Kidney epithelial cell (primary cell): ENCODE measurements around the gene WDR37. TPM values are rescaled to one million over a fixed set of nuclear protein-coding genes. Genes with fewer than 3 reads are reported as not detected.
"Not testable (repeated sequence)": the region's sequence is repeated elsewhere in the genome, so short reads cannot be mapped to it uniquely, and the experiment has no call there.

ENCODE experiments used
- DNase-seq: peaks from one replicate; pipeline ENCODE4 v3.0.0-alpha.2; 2010; ENCODE audit warnings: low read depth
- H3K27me3 ChIP-seq: 2 replicates; pipeline ENCODE4 v1.6.0; 2011; ENCODE audit warnings: low read length; ENCODE audit not compliant: control insufficient read depth, insufficient read depth
- H3K36me3 ChIP-seq: 2 replicates; pipeline ENCODE4 v1.5.1; 2011; ENCODE audit warnings: low read length; ENCODE audit not compliant: control insufficient read depth, insufficient read depth
- H3K4me3 ChIP-seq: 2 replicates; pipeline ENCODE4 v1.5.1; 2011; ENCODE audit warnings: low read depth, mild to moderate bottlenecking, control low read depth, low read length
- CTCF ChIP-seq: IDR thresholded peaks from 2 replicates; pipeline ENCODE4 v1.5.1; 2011; ENCODE audit warnings: mild to moderate bottlenecking, moderate library complexity, low read length, control low read depth, inconsistent platforms; ENCODE audit not compliant: insufficient read depth, poor library complexity, severe bottlenecking
- total RNA-seq: library from RNA; depleted of rRNA; stranded (reverse); fragments of >200 nt; gene quantifications from 2 replicates; pipeline ENCODE4 v1.2.3, GENCODE V29; 2015

The WDR37 gene
- total RNA-seq, 1 donor from 2014 or later = 15.1 TPM

- no peak for DNase-seq
- H3K27me3 ChIP-seq = no peaks in the 10 kb centered on the region
- H3K36me3 ChIP-seq = peaks cover 1% of the 10 kb centered on the region
- no peak overlapping the region for H3K4me3 ChIP-seq
- TF ChIP-seq CTCF = no peak
Observed at GRCh38 chr10:1116696-1117280, 60.6 kb downstream of the WDR37 start.

GRCh38 chr10:1117651-1118050 is 61.5 kb downstream of the WDR37 start:
- DNase-seq = no peak
- Histone ChIP-seq H3K36me3 (peaks cover 2% of the 10 kb centered on the region), H3K4me3 (no peak overlapping the region), H3K27me3 (no peaks in the 10 kb centered on the region)
- no peak for TF ChIP-seq CTCF

- not testable (repeated sequence) for H3K4me3 ChIP-seq, H3K36me3 ChIP-seq, H3K27me3 ChIP-seq, DNase-seq
Observed at GRCh38 chr10:1118318-1118717, 62.1 kb downstream of the WDR37 start.

GRCh38 chr10:1119027-1119426 is 62.8 kb downstream of the WDR37 start:
- H3K27me3 ChIP-seq = no peaks in the 10 kb centered on the region
- DNase-seq = no peak
- H3K4me3 ChIP-seq = no peak overlapping the region
- no peak for TF ChIP-seq CTCF
- peaks cover 2% of the 10 kb centered on the region for H3K36me3 ChIP-seq

- no peak for TF ChIP-seq CTCF
- H3K36me3 ChIP-seq = peaks cover 2% of the 10 kb centered on the region
- H3K27me3 ChIP-seq = no peaks in the 10 kb centered on the region
- DNase-seq = no peak
- H3K4me3 ChIP-seq = no peak overlapping the region
Observed at GRCh38 chr10:1119501-1119900, 63.3 kb downstream of the WDR37 start.

- Histone ChIP-seq H3K4me3 (no peak overlapping the region), H3K36me3 (peaks cover 2% of the 10 kb centered on the region), H3K27me3 (no peaks in the 10 kb centered on the region)
- no peak for DNase-seq
- TF ChIP-seq CTCF = no peak
Observed at GRCh38 chr10:1120306-1120705, 64.1 kb downstream of the WDR37 start.
